Hematopoietic multipotent progenitor cell treated with erythropoietin and hydrocortisone succinate and interleukin-3 and kit ligand, for 15 days (in vitro differentiated cells): Measurements from ENCODE around the gene UBQLN4.
"Not testable (repeated sequence)": the region's sequence is repeated elsewhere in the genome, so short reads cannot be mapped to it uniquely, and the experiment has no call there.

Experiments
- DNase-seq: peaks from one replicate; pipeline ENCODE4 v3.0.0-alpha.2; 2015; ENCODE audit warnings: low spot score

The UBQLN4 gene

DNA sequence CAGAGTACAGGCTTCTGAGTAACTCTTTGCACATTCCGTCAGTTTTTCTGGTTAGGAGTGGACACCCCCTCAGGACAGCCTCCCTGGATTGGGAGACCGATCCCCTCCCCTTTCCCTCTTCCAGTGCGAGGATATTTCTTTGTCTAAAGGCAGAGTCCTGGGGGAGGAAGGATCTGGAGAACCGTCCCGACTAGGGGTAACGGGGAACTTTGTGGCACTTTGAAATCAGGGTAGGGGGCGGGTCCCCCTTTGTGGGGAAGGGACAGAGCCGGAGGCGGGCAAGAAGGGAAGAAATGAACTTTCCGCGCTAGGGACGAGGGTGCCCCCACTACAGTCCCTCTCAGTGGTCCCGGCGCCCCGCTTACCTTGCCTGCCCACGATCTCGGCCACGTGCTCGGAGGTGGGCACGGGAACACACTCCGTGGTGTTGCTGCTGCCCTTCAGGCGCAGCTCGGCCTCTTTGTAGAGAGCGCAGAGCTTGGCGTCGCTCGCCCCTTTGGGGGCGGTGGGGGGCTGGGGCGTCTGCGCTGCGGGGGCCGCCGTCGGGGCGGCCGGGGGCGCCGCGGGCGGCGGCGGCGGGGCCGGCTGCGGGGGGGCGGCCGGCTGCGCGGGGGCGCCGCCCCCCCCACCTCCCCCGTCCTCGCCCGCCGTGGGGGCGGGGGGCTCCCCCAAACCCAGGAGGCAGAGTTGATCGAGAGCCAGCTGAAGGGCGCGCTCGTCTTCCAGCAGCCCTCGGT, 27.8 kb upstream of the UBQLN4 start:
- no peak for DNase-seq

- no peak for DNase-seq
Measured at GRCh38 chr1:156080863-156081179, 27.2 kb upstream of the UBQLN4 start.

- no peak for DNase-seq
Measured at GRCh38 chr1:156080241-156080862, 26.8 kb upstream of the UBQLN4 start.

DNA sequence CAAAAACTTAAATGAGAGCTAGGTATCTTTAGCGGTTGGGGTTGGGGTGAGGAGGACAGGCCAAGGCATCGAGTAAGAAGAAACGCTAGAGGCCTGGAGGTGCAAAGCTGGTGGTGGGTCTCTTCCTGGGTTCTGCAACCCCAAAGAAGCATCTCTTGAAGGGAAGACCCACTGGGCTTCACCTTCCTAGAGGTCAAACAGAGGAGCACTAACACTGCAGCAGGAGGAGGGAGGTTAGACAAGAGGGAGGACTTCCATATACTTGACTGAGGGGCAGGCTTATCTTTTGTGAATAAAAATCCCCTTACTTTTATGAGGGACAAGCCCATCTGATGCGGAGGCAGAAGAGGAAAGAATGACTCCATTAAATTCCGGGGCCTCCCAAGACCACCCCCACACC, 26.2 kb upstream of the UBQLN4 start:
- no peak for DNase-seq

- no peak for DNase-seq
Measured at GRCh38 chr1:156078728-156079127, 25.1 kb upstream of the UBQLN4 start.

- no peak for DNase-seq
Measured at GRCh38 chr1:156077430-156077760, 23.8 kb upstream of the UBQLN4 start.

DNA sequence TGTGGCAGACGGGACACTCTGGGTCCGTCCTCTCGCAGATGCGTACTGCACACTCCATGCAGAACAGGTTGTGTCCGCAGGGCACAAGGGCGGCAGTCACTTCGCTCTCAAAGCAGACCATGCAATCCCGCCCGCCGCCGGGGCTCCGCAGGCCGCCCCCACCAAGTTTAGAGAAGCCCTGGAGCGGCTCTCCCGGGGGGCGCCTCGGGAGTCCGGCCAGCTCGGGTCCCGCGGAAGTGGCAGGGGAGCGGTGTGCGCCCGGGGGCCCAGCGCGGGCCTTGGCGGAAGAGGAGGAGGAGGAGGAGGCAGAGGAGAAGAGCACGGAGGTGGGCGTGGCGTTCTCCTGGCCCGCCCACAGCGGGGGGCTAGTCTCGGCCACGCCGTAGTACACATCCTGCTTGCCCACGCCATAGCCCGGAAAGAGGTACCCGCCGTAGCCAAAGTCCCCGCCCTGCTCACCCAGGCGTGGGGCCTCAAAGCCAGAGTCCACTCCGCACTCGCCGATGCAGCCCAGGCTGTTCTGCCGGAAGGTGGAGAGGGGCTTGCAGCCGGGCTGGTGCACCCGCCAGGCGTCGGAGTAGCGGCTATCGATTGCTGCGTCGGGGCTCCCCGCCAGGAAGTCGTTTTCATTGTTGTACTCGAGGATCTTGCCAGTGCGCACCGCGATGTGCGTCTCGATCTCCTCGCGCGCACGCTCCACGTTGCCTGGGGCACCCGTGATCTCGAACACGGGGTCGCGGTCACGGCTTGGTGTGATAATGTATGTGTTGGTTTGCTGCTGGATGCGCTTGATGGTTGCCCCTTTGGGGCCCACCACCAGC, 23.2 kb upstream of the UBQLN4 start:
- no peak for DNase-seq

DNA sequence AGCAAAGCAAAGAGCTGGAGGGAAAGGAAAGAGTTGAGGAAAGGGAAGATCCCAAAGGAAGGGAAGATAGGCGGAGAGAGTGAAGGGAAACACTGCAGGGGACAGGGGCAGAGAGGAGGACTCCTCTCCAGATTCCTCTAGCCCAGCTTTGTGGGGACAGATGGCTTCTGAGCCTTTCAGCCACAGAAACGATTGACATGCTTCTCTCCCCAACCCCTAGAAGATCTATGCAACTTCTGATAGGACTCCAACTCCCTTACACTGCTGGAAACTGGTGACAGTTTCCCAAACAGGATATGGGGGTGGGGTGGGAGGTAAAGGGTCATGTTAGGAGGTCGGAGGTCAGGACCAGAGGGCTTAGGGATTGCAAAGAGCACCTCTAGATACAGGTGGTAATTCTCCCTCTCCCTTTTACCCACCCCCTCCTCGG, 22.2 kb upstream of the UBQLN4 start:
- no peak for DNase-seq

GRCh38 chr1:156075162-156075561, 21.6 kb upstream of the UBQLN4 start:
- DNase-seq, result no peak

GRCh38 chr1:156074661-156075060, 21.1 kb upstream of the UBQLN4 start:
- DNase-seq, result no peak

GRCh38 chr1:156073740-156074139, 20.1 kb upstream of the UBQLN4 start:
- DNase-seq, result no peak

DNA sequence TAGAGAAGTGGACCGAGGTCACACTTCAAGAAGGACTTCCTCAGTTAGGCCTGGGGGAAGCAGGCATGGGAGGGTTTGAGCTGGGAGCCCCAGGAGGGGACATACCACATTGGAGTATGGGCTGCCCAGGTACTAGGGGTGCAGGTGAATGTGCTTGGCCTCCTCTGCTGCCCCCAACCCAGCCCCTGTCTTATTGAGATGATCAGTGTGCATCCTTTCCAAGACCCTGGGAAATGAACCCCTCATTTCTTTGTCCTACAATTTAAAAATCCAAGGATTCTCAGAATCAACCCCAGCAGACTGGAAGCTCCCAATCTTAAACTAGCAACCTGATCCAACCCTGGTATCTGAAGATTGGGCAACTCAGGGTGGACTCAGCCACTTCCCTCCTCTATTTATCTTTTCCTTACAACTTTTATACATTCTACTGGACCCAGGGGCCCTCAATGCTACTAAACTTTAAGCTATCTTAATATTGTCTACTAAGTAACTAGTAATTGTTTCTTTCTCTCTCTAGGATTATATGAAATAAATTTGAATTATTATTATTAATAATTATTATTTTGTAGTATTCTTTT, 19.6 kb upstream of the UBQLN4 start:
- no peak for DNase-seq

DNA sequence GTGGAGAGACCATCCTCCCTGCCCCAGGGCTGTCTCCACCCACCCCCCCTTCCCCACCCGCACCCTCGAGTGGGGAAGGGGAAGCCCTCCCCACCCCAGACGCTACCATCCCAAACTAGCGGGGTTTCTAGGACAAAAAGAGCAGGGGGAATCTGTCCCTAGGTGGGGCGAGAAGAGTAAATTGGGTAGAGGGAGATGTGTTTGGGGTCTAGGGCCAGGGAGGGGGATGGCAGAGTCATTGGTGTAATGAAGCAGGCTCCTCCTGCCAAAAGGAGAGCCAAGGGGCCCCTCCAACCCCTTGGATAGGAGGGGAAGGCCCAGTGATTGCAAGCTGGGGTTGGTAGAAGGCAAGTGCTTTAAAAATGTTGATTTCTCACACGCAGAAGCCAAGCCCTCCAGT, 18.7 kb upstream of the UBQLN4 start:
- no peak for DNase-seq

DNA sequence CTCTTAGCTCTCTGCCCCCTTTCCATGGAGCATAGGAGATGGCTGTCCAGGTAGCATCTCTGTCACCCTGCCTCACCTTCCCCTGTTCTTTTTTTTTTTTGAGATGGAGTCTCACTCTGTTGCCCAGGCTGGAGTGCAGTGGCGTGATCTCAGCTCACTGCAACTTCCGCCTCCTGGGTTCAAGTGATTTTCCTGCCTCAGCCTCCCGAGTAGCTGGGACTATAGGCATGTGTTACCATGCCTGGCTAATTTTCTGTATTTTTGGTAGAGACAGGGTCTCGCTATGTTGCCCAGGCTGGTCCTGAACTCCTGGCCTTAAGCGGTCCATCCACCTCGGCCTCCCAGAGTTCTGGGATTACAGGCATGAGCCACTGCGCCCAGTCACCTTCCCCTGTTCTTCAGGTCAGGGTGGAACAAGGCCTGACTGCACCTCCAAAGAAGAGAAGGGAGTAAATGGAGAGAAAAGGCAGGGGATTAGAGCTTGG, 17.8 kb upstream of the UBQLN4 start:
- DNase-seq, result not testable (repeated sequence)

GRCh38 chr1:156070548-156070947, 16.9 kb upstream of the UBQLN4 start:
- DNase-seq, result no peak

DNA sequence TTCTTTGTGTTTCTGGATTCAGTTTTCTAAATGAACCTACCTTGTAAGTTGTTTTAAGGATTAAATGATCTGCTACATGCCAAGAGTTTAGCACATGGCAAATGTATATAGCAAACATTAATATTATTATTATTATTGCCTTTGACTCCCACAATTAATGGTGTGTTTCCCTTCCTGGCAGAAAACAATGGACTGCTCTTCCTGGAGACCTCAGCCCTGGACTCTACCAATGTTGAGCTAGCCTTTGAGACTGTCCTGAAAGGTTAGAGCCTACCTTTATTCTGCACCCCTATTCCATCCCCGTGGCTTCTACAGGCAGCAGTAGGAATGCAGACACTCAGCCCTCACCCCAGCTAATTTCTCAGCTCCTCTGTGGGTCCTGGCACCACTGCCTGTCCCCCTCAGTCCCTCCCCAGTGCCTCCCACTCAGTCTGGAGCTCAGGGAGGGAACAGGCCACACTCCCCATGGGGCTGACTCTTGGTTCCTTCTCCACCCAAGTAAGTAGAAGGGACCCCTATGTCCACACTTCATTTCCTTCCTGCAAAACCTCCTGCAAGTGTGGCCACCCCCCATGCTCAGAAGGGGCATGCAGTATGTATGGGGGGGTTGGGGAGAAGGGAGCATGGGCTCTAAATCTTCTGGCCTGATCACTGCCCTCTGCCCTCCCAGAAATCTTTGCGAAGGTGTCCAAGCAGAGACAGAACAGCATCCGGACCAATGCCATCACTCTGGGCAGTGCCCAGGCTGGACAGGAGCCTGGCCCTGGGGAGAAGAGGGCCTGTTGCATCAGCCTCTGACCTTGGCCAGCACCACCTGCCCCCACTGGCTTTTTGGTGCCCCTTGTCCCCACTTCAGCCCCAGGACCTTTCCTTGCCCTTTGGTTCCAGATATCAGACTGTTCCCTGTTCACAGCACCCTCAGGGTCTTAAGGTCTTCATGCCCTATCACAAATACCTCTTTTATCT, 16.2 kb upstream of the UBQLN4 start:
- no peak for DNase-seq

DNA sequence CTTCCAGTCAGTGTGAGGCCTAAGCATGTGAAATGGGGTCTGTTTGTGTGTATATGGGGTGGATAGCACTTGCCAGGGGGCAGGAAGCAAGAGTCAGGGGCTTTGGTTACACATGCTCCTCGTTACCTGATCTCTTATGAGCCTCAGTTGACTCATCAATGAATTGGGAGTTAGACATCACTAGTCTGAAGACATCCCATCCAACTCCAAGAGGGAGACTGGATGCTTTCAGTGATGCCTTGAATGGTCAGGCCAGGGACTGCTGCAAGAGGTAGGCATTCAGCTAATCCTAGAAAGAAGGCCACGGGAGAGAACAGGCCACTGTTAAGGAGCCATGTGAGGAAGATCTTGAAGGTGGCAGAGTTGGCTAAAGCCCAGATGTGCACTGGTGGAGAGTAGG, 13.7 kb upstream of the UBQLN4 start:
- no peak for DNase-seq

DNA sequence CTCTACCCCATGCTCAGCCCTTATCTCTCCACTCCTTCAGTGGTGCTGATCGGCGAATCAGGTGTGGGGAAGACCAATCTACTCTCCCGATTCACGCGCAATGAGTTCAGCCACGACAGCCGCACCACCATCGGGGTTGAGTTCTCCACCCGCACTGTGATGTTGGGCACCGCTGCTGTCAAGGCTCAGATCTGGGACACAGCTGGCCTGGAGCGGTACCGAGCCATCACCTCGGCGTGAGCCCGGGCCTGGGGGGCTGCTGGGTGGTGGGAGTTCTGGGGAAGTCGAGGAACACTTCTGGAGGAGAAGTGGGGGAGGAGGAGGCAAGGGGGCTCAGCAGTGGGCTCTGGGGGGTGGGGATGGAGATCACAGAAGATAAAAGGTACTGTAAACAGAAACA, 12.3 kb upstream of the UBQLN4 start:
- DNase-seq, result no peak

GRCh38 chr1:156065212-156065611, 11.6 kb upstream of the UBQLN4 start:
- no peak for DNase-seq

GRCh38 chr1:156064615-156065014, 11.0 kb upstream of the UBQLN4 start:
- no peak for DNase-seq

DNA sequence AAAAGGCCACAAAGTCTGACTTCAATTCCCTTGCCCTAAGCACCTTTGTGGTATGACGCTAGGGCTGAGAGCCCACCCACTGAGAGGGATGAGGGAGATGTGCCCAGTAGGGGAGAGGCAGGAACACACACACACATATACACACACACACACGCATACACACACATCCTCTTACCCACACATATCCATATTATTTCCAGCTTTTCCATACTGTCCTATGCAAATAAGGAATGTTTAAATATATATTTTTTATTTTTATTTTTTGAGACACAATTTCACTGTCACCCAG, 10.3 kb upstream of the UBQLN4 start:
- DNase-seq, result no peak

DNA sequence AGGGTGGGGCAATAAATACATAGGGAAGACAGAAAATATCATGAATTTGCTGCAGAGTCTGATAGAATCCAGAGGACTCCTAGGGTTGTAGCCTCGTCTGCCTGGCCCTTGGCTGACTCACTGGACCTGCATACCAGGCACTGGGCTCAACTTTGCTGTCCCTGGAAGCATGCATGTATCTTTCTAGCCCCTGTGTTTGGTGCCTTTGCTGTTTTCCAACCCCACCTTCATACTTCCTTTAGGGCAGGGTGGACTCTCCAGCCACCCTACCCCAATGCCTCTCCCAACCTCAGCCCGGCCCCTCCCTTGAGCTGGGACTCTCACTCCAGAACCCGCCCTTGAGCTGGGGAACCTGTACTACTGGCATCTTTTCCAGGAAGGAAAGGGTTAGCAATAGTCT, 8.6 kb upstream of the UBQLN4 start:
- no peak for DNase-seq
